GM23338 (cell line): ENCODE data around the gene ENTPD6. TPM values are rescaled to one million over a fixed set of nuclear protein-coding genes. Genes with fewer than 3 reads are reported as not detected.

Experiments used
- ATAC-seq: fragments of 200-7000 bp; cut with Tn5 transposase; 3 replicates; pipeline ENCODE4 v1.9.1; 2020
- DNase-seq: peaks from one replicate; pipeline ENCODE4 v3.0.0-alpha.2; 2015; ENCODE audit warnings: low spot score
- H2AFZ ChIP-seq: fragments of 200-600 bp; sonication (generic); 2 replicates; pipeline ENCODE4 v1.8.0; 2016; ENCODE audit warnings: antibody characterized with exemption, mild to moderate bottlenecking, moderate library complexity
- H3F3A ChIP-seq: fragments of 200-600 bp; sonication (generic); replicated peaks from 2 replicates; pipeline ENCODE4 v1.8.0; 2017; ENCODE audit warnings: antibody characterized with exemption, mixed run types, low read depth
- H3K27ac ChIP-seq: fragments of 200-600 bp; sonication (generic); 2 replicates; pipeline ENCODE4 v1.6.1; 2016; ENCODE audit warnings: low read depth
- H3K27me3 ChIP-seq: fragments of 200-600 bp; sonication (generic); 2 replicates; pipeline ENCODE4 v1.8.0; 2016; ENCODE audit warnings: mild to moderate bottlenecking, mixed run types, moderate library complexity; ENCODE audit not compliant: insufficient read depth
- H3K36me3 ChIP-seq: fragments of 200-600 bp; sonication (generic); 2 replicates; pipeline ENCODE4 v1.8.0; 2016; ENCODE audit warnings: mild to moderate bottlenecking; ENCODE audit not compliant: insufficient read depth
- H3K4me1 ChIP-seq: fragments of 200-600 bp; sonication (generic); 2 replicates; pipeline ENCODE4 v1.8.0; 2016; ENCODE audit warnings: mild to moderate bottlenecking, moderate library complexity; ENCODE audit not compliant: insufficient read depth
- H3K4me2 ChIP-seq: fragments of 200-600 bp; sonication (generic); 2 replicates; pipeline ENCODE4 v1.7.1; 2017; ENCODE audit warnings: mixed run types
- H3K4me3 ChIP-seq: fragments of 200-600 bp; sonication (generic); 2 replicates; pipeline ENCODE4 v1.6.1; 2016; ENCODE audit warnings: mixed run types
- H3K79me2 ChIP-seq: fragments of 200-600 bp; sonication (generic); replicated peaks from 2 replicates; pipeline ENCODE4 v1.8.0; 2017; ENCODE audit warnings: mild to moderate bottlenecking; ENCODE audit not compliant: insufficient read depth
- H3K9me2 ChIP-seq: fragments of 200-600 bp; sonication (generic); 2 replicates; pipeline ENCODE4 v1.8.0; 2017; ENCODE audit not compliant: insufficient read depth
- H4K20me1 ChIP-seq: fragments of 200-600 bp; sonication (generic); replicated peaks from 2 replicates; pipeline ENCODE4 v1.8.0; 2017; ENCODE audit warnings: mild to moderate bottlenecking; ENCODE audit not compliant: insufficient read depth
- H3K27ac Mint-ChIP-seq: 2 replicates; pipeline ENCODE4 v1.8.0; 2020; ENCODE audit warnings: inconsistent platforms, mild to moderate bottlenecking, moderate library complexity, mixed read lengths
- H3K27me3 Mint-ChIP-seq: 3 replicates; pipeline ENCODE4 v1.8.0; 2022; ENCODE audit warnings: low read depth, mild to moderate bottlenecking, moderate library complexity, mixed read lengths, inconsistent platforms; ENCODE audit not compliant: insufficient read depth, poor library complexity
- H3K36me3 Mint-ChIP-seq: 3 replicates; pipeline ENCODE4 v1.8.0; 2021; ENCODE audit warnings: low read depth, mild to moderate bottlenecking, inconsistent platforms, moderate library complexity, mixed read lengths
- H3K4me1 Mint-ChIP-seq: 3 replicates; pipeline ENCODE4 v1.8.0; 2020; ENCODE audit warnings: mild to moderate bottlenecking, inconsistent platforms, mixed read lengths
- H3K4me3 Mint-ChIP-seq: 3 replicates; pipeline ENCODE4 v1.8.0; 2021; ENCODE audit warnings: moderate library complexity, mild to moderate bottlenecking, inconsistent platforms, mixed read lengths
- H3K9me3 Mint-ChIP-seq: 3 replicates; pipeline ENCODE4 v1.8.0; 2020; ENCODE audit warnings: moderate library complexity, mild to moderate bottlenecking, inconsistent platforms, mixed read lengths
- CREB1 ChIP-seq: fragments of 250-450 bp; sonication (Bioruptor Pico); IDR thresholded peaks from 2 replicates; pipeline ENCODE4 v1.5.0; 2020; ENCODE audit warnings: low read depth, mild to moderate bottlenecking, moderate library complexity
- EZH2 ChIP-seq: fragments of 200-600 bp; sonication (generic); IDR thresholded peaks from one replicate; pipeline ENCODE4 v1.8.0; 2017; ENCODE audit warnings: antibody characterized with exemption, mild to moderate bottlenecking, low read depth; ENCODE audit not compliant: unreplicated experiment
- EZH2phosphoT487 ChIP-seq: fragments of 200-600 bp; sonication (generic); IDR thresholded peaks from one replicate; pipeline ENCODE4 v1.8.1; 2018; ENCODE audit warnings: antibody characterized with exemption; ENCODE audit not compliant: unreplicated experiment
- JUNB ChIP-seq: IDR thresholded peaks from one replicate; pipeline ENCODE4 v1.6.1; 2016; ENCODE audit warnings: antibody characterized with exemption; ENCODE audit not compliant: unreplicated experiment
- NANOG ChIP-seq: IDR thresholded peaks from 2 replicates; pipeline ENCODE4 v1.6.1; 2016; ENCODE audit warnings: antibody characterized with exemption, borderline replicate concordance
- POLR2AphosphoS5 ChIP-seq: IDR thresholded peaks from 2 replicates; pipeline ENCODE4 v1.6.1; 2016; ENCODE audit warnings: antibody characterized with exemption, low read depth
- STAT1 ChIP-seq: IDR thresholded peaks from one replicate; pipeline ENCODE4 v1.6.1; 2016; ENCODE audit warnings: antibody characterized with exemption; ENCODE audit not compliant: unreplicated experiment
- ZNF114 ChIP-seq: fragments of 250-450 bp; sonication (Bioruptor Pico); IDR thresholded peaks from 2 replicates; pipeline ENCODE4 v1.5.0; 2020; ENCODE audit warnings: mild to moderate bottlenecking, moderate library complexity
- ZNF331 ChIP-seq: fragments of 250-450 bp; sonication (Bioruptor Pico); IDR thresholded peaks from 2 replicates; pipeline ENCODE4 v1.5.0; 2020; ENCODE audit warnings: low read depth, mild to moderate bottlenecking, moderate library complexity
- polyA plus RNA-seq: library from polyadenylated mRNA; unstranded; fragments of >200 nt; fragmentation: Nextera tagmentation; extraction: Ambion mirVana; gene quantifications from 2 replicates; pipeline ENCODE4 v1.2.1, GENCODE V29; 2016
- total RNA-seq: library from RNA; depleted of rRNA; stranded (reverse); fragments of >200 nt; shearing (Covaris generic); gene quantifications from 2 replicates; pipeline ENCODE4 v1.2.3, GENCODE V29; 2014
- TF ChIP-seq, protein P1 (sequence below): fragments of 250-450 bp; sonication (Bioruptor Pico); IDR thresholded peaks from 2 replicates; pipeline ENCODE4 v1.5.0; 2020; ENCODE audit warnings: mild to moderate bottlenecking, moderate library complexity
- TF ChIP-seq, protein P2 (sequence below): IDR thresholded peaks from 2 replicates; pipeline ENCODE4 v1.6.1; 2016; ENCODE audit warnings: antibody characterized with exemption
- TF ChIP-seq, protein P3 (sequence below), 2 experiments: fragments of 200-600 bp in 1 of 2; sonication (generic) in 1 of 2; conservative IDR thresholded peaks; 2 replicates each; pipeline versions ENCODE4 v1.5.1 to v1.6.1; 2016 to 2017; ENCODE audit warnings: antibody characterized with exemption in 2 of 2, low read depth in 2 of 2, mild to moderate bottlenecking in 2 of 2, moderate library complexity in 1 of 2
- TF ChIP-seq, protein P4 (sequence below): IDR thresholded peaks from one replicate; pipeline ENCODE4 v1.6.1; 2018; ENCODE audit warnings: antibody characterized with exemption; ENCODE audit not compliant: unreplicated experiment

The ENTPD6 gene
- total and polyA plus RNA-seq, 2 experiments from 2014 or later = 19.3 to 45.9 TPM

DNA sequence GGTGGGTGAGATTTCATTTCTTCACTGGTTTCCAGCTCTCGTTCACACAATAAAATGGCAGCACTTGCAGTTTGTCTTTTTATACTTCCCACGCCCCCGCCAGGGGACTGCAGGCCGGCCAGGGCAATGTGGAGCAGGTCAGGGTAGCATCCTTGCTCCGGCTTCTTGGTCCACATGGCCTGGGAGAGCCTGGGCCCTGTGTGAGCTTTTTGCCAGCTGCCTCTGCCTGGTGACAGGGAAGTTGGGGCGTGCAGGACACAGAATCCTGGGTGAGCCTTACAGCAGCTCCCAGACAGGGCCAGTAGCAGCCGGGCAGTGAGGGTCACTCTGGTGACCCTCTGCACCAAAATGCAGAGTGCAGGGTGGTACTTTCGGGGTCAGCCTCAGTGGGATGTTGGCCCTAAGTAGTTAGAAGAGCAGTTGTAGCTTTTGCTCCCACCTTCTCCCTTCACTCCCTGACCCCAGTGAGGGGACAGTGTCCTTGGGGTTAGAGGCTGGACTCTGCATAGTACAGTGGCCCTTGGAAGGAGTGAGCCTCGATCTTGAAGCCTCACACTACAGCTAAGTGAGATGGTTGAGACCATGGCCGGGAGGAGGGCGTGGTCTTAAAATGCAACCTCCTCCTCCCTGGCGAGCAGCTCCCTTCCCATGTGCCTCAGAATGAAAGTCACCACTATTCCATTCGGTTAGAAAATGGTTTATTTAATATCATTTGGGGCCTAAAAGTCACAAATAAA is 76.1 kb downstream of the ENTPD6 start:
- H3K4me3 Mint-ChIP-seq = no peak overlapping the region
- Histone ChIP-seq H4K20me1 (peaks cover 2% of the 10 kb centered on the region; the same call in 1 of the 2 replicates), H3K79me2 (no peaks in the 10 kb centered on the region), H3K4me1 (no peaks in the 10 kb centered on the region), H2AFZ (no peak overlapping the region), H3K27ac (no peak overlapping the region), H3K4me3 (no peak overlapping the region), H3F3A (no peaks in the 10 kb centered on the region), H3K36me3 (no peaks in the 10 kb centered on the region; the same call in 1 of the 2 replicates), H3K27me3 (no peaks in the 10 kb centered on the region), H3K4me2 (no peak overlapping the region), H3K9me2 (no peaks in the 10 kb centered on the region)
- H3K27ac Mint-ChIP-seq = no peak overlapping the region
- ATAC-seq (no peak), DNase-seq (no peak)
- H3K36me3 Mint-ChIP-seq = peaks cover 24% of the 10 kb centered on the region
- peaks cover 17% of the 10 kb centered on the region for H3K27me3 Mint-ChIP-seq
- no peaks in the 10 kb centered on the region for H3K4me1 Mint-ChIP-seq
- H3K9me3 Mint-ChIP-seq = no peaks in the 10 kb centered on the region
- TF ChIP-seq, protein P1, sequence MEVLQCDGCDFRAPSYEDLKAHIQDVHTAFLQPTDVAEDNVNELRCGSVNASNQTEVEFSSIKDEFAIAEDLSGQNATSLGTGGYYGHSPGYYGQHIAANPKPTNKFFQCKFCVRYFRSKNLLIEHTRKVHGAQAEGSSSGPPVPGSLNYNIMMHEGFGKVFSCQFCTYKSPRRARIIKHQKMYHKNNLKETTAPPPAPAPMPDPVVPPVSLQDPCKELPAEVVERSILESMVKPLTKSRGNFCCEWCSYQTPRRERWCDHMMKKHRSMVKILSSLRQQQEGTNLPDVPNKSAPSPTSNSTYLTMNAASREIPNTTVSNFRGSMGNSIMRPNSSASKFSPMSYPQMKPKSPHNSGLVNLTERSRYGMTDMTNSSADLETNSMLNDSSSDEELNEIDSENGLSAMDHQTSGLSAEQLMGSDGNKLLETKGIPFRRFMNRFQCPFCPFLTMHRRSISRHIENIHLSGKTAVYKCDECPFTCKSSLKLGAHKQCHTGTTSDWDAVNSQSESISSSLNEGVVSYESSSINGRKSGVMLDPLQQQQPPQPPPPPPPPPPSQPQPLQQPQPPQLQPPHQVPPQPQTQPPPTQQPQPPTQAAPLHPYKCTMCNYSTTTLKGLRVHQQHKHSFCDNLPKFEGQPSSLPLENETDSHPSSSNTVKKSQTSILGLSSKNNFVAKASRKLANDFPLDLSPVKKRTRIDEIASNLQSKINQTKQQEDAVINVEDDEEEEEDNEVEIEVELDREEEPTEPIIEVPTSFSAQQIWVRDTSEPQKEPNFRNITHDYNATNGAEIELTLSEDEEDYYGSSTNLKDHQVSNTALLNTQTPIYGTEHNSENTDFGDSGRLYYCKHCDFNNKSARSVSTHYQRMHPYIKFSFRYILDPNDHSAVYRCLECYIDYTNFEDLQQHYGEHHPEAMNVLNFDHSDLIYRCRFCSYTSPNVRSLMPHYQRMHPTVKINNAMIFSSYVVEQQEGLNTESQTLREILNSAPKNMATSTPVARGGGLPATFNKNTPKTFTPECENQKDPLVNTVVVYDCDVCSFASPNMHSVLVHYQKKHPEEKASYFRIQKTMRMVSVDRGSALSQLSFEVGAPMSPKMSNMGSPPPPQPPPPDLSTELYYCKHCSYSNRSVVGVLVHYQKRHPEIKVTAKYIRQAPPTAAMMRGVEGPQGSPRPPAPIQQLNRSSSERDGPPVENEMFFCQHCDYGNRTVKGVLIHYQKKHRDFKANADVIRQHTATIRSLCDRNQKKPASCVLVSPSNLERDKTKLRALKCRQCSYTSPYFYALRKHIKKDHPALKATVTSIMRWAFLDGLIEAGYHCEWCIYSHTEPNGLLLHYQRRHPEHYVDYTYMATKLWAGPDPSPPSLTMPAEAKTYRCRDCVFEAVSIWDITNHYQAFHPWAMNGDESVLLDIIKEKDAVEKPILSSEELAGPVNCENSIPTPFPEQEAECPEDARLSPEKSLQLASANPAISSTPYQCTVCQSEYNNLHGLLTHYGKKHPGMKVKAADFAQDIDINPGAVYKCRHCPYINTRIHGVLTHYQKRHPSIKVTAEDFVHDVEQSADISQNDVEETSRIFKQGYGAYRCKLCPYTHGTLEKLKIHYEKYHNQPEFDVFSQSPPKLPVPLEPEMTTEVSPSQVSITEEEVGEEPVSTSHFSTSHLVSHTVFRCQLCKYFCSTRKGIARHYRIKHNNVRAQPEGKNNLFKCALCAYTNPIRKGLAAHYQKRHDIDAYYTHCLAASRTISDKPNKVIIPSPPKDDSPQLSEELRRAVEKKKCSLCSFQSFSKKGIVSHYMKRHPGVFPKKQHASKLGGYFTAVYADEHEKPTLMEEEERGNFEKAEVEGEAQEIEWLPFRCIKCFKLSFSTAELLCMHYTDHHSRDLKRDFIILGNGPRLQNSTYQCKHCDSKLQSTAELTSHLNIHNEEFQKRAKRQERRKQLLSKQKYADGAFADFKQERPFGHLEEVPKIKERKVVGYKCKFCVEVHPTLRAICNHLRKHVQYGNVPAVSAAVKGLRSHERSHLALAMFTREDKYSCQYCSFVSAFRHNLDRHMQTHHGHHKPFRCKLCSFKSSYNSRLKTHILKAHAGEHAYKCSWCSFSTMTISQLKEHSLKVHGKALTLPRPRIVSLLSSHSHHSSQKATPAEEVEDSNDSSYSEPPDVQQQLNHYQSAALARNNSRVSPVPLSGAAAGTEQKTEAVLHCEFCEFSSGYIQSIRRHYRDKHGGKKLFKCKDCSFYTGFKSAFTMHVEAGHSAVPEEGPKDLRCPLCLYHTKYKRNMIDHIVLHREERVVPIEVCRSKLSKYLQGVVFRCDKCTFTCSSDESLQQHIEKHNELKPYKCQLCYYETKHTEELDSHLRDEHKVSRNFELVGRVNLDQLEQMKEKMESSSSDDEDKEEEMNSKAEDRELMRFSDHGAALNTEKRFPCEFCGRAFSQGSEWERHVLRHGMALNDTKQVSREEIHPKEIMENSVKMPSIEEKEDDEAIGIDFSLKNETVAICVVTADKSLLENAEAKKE = no peak
- TF ChIP-seq, protein P2, sequence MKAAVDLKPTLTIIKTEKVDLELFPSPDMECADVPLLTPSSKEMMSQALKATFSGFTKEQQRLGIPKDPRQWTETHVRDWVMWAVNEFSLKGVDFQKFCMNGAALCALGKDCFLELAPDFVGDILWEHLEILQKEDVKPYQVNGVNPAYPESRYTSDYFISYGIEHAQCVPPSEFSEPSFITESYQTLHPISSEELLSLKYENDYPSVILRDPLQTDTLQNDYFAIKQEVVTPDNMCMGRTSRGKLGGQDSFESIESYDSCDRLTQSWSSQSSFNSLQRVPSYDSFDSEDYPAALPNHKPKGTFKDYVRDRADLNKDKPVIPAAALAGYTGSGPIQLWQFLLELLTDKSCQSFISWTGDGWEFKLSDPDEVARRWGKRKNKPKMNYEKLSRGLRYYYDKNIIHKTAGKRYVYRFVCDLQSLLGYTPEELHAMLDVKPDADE = no peak
- no peak for TF ChIP-seq CREB1 (CRISPR knock-in tag)
- TF ChIP-seq ZNF114 (CRISPR knock-in tag) = no peak
- TF ChIP-seq NANOG = no peak
- TF ChIP-seq STAT1 = no peak
- no peak for TF ChIP-seq POLR2AphosphoS5
- TF ChIP-seq EZH2phosphoT487 = no peak
- TF ChIP-seq JUNB = no peak
- TF ChIP-seq, protein P3, sequence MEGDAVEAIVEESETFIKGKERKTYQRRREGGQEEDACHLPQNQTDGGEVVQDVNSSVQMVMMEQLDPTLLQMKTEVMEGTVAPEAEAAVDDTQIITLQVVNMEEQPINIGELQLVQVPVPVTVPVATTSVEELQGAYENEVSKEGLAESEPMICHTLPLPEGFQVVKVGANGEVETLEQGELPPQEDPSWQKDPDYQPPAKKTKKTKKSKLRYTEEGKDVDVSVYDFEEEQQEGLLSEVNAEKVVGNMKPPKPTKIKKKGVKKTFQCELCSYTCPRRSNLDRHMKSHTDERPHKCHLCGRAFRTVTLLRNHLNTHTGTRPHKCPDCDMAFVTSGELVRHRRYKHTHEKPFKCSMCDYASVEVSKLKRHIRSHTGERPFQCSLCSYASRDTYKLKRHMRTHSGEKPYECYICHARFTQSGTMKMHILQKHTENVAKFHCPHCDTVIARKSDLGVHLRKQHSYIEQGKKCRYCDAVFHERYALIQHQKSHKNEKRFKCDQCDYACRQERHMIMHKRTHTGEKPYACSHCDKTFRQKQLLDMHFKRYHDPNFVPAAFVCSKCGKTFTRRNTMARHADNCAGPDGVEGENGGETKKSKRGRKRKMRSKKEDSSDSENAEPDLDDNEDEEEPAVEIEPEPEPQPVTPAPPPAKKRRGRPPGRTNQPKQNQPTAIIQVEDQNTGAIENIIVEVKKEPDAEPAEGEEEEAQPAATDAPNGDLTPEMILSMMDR (conservative IDR thresholded peaks at IDR 0.05; ENCODE audit: low read depth in 2 of 2) = no peak
- TF ChIP-seq, protein P4, sequence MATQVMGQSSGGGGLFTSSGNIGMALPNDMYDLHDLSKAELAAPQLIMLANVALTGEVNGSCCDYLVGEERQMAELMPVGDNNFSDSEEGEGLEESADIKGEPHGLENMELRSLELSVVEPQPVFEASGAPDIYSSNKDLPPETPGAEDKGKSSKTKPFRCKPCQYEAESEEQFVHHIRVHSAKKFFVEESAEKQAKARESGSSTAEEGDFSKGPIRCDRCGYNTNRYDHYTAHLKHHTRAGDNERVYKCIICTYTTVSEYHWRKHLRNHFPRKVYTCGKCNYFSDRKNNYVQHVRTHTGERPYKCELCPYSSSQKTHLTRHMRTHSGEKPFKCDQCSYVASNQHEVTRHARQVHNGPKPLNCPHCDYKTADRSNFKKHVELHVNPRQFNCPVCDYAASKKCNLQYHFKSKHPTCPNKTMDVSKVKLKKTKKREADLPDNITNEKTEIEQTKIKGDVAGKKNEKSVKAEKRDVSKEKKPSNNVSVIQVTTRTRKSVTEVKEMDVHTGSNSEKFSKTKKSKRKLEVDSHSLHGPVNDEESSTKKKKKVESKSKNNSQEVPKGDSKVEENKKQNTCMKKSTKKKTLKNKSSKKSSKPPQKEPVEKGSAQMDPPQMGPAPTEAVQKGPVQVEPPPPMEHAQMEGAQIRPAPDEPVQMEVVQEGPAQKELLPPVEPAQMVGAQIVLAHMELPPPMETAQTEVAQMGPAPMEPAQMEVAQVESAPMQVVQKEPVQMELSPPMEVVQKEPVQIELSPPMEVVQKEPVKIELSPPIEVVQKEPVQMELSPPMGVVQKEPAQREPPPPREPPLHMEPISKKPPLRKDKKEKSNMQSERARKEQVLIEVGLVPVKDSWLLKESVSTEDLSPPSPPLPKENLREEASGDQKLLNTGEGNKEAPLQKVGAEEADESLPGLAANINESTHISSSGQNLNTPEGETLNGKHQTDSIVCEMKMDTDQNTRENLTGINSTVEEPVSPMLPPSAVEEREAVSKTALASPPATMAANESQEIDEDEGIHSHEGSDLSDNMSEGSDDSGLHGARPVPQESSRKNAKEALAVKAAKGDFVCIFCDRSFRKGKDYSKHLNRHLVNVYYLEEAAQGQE = no peak
- TF ChIP-seq EZH2 = no peak
- TF ChIP-seq ZNF331 (CRISPR knock-in tag) = no peak
